Measurements from ENCODE around the gene CA12.

The CA12 gene

DNA sequence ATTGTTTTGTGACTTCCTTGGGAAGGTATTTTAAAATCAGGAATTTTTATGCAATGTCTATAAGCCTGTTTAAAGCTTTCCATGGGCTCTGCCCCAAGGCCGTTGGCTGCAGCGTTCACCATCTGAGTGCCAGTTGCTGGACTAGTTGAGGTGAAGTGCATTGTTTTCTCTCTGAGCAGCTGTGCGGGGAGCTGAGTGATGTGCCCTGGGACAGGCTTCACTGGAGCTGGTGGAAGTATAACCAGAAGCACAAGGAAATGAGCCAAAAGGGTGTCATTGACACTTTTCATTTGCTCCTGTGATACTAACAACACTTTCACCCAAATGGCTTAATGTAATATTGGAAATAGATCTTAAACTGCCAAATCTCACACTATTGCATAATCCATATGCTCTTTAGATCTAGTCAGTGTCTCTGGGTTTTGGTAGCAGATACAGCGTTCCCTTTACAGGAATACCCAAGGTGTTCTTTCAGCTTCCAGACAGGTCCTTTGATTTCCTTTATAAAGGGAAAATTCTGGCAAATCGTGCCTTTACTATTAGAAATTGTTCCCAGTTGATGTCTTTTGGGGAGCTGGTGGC lies 75.1 kb downstream of the CA12 start:
- DNase-seq (ENCODE audit: low spot score), result no peak

DNA sequence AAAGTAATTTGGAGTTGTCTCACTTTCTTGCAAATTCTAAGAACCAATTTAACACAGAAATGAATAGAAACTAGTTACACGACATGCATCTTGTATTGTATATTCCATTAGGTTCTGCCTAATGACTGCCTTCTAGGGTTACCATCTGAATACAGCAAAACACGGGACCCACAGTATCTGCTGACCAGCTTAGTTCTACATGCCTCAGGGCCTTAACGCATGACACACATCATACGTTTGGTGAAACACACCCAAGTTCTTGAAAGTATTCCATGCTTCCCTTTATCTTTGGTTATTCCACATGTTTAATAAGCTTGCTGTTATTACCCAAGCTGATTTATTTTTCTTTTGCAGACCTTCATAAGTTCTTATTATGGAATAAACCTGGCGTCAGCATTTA lies 76.4 kb downstream of the CA12 start:
- DNase-seq (ENCODE audit: low spot score), result no peak

DNA sequence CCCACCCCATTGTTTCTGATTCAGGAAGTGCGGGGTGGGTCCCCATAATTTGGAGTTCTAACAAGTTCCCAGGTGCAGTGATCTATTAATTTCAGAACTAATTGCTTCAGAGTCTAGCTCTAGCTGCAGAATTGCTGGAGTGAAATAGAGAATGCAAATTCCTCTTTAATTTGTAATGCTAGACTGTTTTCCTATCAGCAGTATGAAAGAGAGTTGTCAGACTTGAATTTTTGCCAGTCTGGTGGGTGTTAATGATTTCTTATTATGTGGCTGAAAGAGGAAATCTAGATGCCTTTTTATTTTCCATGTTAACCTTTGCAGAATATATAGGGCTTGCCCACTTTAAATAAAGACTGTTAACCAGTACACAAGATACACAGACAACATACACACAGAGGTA lies 80.6 kb downstream of the CA12 start:
- no peak for DNase-seq (ENCODE audit: low spot score)

DNA sequence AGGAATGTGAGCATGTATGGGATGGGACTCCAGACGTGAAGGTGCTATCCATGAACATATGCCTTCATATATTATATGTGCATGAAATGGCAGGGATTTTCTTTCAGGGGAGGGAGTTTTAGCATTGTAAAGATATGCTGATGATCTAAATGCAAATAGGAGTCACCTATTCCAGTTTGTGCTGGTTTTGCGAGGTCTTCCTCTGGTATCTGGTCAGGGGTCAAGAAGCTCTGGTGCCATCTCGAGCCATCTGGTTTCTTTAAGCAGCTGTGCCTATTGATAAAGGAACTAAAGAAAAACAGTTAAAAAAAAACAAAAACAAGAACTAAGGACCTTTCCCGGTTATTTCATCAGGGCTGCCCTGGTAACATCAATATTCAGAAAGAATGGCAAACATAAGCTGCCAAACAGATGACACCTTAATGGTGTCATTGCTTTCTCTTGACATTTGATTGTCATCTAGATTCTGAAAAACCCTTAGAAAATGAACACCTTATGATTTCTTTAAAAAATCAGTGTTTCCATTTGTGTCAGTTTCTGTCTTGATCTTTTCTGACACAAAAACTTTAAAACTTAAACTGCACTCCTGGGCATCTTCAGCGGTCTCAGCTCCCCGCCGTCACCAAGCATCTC lies 81.6 kb downstream of the CA12 start:
- DNase-seq (ENCODE audit: low spot score), result no peak

DNA sequence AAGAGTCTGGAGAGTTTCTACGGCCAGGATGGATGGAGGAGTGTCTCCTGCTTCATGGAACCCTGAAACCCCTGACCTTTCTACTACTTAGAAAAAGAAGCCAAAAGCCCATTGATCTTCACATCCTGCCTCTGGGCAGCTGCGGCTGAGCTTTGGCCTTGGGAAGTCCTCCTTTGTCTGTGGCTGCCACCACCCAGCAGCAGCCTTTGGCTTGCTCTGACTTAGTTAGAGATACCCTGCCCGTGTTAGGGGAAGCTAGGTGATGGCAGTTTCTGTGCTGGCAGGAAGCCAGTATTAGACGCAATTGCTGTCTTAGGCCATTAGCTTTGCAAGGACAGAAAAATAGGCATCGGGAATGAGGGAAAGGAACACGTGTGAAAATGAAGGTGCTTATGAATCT lies 85.5 kb downstream of the CA12 start:
- DNase-seq (ENCODE audit: low spot score), result no peak

DNA sequence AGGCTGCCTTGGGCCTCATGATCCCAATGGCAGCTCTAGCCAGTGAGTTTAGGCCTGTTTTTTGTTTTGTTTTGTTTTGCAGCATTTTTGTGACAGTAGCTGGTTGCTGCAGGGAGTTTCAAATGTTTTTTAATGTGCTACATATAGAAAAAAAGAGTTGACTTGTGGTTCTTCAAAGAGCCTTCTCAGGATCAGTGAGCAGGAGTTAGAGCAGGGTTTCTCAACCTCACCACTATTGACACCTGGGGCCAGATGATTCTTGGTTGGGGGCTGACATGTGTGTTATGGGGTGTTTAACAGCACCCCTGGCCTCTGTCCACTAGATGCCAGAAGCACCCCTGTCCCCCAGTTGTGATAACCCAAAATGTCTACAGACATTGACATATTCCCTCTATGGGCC lies 86.3 kb downstream of the CA12 start:
- no peak for DNase-seq (ENCODE audit: low spot score)

DNA sequence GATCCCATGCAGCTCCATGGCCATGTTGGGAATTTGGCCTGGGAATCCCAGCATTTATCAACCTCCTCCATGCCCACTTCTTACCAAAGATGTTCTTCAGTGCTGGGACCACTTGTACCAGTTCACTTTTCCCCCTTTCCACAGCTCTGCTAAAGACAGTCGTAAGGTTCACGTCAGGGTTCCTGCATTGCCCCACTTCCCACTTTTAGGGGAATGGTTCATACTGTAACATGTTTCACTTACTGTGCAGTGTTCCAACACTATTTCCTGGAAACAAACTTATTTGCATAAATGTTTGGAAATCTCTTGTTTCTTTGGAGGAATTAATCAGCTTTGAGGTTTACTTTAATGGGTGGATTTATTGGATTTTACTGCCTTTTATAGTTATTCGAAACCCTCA lies 87.3 kb downstream of the CA12 start:
- no peak for DNase-seq (ENCODE audit: low spot score)

DNA sequence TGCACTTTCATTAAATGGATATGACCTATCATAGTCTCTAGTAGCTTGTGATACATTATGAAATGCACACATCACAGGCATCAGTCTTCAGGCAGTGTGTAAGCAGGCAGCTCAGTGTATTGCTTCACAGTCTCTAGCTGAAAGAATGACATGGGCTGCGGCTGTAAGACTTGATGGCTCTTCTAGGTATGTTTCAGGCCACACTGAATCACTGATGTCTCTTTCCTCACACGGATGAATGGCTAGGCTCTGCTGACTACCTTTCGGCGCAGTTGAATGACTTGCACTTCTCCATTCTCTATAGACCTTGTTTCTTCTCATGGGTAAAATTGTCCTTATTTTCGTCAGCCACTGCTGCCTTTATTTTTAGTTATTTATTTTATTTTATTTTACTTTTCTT lies 88.9 kb downstream of the CA12 start:
- no peak for DNase-seq (ENCODE audit: low spot score)

DNA sequence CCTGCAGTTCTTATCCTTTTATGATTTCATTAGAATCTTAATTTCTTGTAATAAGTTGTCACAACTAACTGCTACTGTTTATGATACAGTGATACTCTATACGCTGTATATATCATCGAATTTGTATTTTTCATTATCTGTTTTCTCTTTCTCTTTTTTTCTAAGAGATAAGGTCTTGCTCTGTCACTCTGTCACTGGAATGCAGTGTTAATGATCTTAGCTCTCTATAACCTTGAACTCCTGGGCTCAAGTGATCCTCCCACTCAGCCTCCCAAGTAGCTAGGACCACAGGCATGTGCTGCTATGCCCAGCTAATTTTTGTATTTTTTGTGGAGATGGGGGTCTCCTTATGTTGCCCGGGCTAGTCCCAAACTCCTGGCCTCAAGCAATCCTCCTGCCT lies 89.4 kb downstream of the CA12 start:
- no peak for DNase-seq (ENCODE audit: low spot score)

DNA sequence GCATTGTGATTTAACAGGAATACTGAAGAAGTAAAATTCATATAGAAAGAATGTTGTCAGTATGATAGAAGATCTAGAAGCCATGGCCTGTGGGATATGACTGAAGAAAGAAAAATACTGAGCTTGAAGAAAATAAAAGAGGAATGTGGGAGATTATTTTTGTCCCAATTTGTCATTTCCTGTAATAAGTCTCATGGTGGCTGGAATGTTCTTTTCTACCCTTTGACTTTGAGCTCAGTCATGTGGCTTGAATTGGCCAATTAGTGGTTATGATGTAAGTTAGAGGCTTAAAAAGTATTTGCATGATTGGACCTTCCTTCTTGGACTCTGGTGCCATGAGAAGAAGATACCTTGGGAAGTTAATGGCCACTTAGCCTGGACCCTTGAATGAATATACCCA lies 90.1 kb downstream of the CA12 start:
- DNase-seq (ENCODE audit: low spot score), result no peak

DNA sequence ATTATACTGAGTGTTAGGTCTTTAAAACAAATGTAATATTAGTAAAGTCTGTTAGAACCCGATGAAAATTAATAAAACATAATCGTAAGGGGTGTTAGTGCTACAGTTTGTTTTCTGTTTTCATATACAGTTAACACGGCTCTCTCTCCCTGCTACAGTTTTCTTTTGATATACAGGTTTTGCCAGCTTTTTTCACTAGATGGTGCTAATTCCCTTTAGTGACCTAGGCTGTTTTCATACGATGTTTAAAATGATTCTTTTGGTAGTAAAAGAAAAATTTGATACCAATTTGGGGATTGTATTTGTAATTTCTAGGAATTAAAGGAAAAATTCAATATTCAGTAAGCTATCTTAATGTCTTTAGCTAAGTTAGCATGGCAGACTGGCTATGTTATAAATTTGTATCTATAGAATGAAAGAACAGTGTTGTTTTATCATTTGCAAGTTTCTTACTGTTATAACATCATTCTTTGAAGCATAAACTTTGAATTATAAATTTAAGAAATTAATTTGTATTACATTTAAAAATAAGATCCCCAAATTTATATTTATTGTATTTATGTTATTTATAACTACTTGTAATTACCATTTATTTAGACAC lies 92.8 kb downstream of the CA12 start:
- peak; percentile 21 for DNase-seq (ENCODE audit: low spot score)

DNA sequence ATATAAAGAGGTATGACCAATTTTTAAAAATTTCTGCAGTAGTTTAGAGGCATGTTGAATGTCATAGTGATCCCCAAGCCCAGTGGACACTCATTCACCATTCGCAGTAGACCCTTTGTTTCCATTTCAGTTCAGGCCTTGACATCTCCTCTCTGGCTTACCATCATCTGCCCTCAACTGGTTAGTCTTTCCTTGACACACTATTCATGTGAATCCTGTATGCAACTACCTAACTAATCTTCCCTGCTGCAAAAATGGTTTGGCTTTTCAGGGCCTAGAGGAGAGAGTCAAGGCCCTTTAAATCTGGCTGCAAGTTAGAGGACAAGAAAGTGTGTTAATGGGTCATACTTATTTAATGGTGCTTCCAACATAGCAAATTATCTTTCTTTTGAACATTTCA lies 93.3 kb downstream of the CA12 start:
- DNase-seq (ENCODE audit: low spot score), result no peak

DNA sequence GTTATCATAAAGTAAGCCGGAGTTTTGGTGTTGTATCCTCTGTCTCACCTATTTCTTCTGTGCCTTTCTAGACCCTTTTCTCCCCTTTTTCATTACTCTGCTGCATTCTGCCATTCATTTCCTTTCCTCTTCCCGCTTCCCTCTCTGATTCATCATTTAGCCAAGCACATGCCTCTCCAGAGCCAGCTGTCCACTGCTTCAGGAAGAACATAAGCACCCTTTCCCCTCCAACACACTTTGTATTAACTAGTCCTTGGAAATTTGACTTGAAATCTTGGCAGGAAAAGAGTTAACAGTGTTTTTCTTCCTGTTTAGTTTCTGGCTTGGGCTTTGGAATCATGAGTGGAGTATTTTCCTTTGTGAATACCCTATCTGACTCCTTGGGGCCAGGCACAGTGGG lies 94.5 kb downstream of the CA12 start:
- DNase-seq (ENCODE audit: low spot score), result no peak

DNA sequence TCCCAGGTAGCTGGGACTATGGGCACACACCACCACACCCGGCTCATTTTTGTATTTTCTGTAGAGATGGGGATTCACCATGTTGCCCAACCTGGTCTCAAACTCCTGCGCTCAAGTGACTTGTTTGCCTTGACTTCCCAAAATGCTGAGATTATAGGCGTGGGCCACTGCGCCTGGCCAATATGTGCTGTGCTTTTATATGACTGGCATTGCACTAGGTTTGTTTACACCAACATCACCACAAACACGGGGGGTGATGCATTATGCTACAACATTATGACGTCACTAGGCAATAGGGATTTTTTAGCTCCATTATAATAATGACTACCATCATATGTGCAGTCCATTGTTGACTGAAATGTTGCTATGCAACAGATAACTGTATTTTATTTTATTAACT lies 97.3 kb downstream of the CA12 start:
- no peak for DNase-seq (ENCODE audit: low spot score)

DNA sequence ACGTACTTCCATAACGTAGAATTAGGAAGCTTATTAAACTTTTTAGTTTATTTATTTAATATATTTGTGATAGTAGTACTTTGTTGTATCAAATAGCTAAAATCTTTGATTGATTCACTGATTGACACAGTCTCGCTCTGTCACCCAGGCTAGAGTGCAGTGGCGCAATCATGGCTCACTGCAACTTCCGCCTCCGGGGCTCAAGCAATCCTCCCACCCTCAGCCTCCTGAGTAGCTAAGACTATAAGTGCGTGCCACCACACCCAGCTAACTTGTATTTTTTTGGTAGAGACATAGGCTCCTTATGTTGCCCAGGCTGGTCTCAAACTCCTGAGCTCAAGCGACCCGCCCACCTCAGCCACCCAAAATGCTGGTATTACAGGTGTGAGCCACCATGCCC lies 98.5 kb downstream of the CA12 start:
- no peak for DNase-seq (ENCODE audit: low spot score)

DNA sequence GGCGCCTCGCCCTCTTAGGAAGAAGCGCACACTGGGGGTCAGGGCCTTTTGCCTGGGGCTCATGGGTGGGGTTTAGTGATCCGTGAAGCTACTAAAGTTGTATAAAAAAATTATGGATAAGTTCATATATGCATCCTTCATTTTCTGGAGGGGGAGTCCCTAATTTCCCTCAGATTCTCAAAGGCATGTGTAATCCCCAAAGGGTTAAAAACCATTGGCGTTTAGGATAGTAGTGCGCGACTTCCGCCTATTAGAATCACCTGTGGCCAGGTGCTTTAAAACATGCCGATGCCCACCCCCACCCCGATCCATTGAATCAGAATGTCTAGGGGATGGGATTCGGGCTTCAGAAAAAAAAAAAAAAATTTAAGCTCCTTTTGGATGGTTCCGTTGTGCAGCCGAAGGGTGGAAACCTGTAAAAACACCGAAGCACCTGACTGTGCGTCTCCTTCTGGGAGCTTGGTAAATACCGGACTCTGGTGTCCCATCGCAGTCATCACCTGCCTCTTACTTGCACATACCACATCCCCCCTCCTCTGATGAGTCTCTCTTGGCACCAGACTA lies 103.7 kb downstream of the CA12 start:
- DNase-seq (ENCODE audit: low spot score), result no peak

DNA sequence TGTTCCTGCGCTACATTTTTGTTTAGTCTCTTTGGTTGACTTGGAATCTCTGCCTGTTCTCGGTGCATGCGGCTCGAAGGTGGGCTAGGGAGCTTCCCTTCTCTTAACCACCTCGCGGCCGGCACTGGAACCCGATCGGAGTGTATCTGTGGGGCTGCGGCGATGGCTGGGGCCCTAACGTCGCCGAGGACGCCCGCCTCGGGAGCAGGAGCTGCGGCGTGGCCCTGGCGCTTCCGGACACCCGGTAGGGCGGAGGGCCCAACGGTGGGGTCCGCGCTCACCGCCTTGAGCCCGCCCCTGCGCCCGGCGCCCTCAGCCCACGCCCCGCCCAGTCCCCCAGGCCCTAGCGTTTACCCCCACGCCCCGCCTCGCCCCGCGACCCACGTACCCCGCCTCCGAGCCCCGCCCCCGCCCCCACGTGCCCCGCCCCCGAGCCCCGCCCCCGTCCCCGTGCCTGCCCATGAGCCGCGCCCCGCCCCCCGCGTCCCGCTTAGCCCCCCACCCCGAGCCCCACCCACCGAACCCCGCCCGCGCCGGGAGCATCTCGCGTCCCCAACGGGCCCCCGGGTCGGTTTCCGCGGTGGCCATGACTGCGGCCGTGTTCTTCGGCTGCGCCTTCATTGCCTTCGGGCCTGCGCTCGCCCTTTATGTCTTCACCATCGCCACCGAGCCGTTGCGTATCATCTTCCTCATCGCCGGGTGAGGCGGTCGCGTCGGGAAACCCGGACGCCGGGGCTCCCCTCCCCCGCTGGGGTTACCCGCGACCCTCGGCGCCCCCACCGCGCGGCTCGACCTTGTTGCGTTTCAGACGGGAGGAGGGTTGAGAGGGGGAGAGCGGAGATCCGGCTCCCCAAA lies 104.4 kb downstream of the CA12 start, which contains the start of gene APH1B:
Gene APH1B (plus strand): TSS at position 568 of the 855 bp plus-strand sequence. CDS start 19 bp downstream, at position 587.
- DNase-seq (ENCODE audit: low spot score), result peak; percentile 48

DNA sequence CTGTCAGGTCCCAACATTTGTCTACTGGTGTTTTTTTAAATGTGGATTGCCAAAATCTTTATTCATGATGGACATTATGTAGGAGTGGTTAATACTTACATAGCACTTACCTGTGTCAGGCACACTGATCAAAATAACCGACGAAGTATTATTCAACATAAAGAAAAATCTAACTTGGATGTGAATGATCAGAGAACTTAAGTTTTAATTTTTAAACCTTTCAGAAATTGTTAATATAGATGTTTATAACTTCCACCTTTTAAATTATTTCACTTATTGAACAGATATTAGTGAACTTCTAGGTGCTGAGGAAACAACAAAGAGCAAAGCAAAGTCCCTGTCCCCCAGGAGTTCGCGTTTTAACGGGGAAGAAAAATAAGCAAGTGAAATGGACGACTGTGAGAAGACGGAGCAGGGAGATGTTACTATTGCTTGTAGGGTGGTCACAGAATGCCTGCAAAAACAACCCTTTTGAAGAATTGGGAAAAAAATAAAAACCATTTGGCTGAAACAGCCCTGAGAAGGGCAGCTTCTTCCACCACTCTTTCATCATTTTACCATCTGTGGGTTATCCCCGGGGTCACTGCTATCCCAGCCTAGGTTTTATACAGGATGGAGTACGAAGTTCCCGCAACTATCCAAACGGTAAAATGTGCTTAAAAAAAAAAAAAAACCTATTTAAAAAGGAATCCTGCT lies 105.2 kb downstream of the CA12 start:
- DNase-seq (ENCODE audit: low spot score), result no peak

DNA sequence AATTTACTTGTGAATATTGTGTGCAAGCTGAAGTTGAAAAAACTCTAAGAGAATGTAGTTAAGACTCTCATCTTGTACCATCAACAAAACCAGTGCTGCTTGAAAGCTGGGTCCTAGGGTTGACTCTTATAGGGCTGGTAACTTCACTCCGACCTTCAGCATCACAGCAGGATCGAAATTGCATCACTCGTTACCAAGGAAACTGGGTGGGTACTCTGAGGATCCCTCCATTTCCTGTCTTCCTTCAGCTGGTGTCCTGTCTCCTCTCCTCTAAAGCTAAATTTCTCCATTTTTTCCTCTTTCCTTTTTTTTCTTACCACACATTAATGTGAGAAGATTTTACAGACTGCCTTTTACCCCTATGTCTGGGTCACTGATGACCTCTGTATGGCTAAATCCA lies 107.2 kb downstream of the CA12 start:
- no peak for DNase-seq (ENCODE audit: low spot score)
